Panc1 (cell line): ENCODE measurements around the gene C22orf23. TPM values are rescaled to one million over a fixed set of nuclear protein-coding genes. Genes with fewer than 3 reads are reported as not detected.

Experiments used
- ATAC-seq: fragments of 200-7000 bp; cut with Tn5 transposase; 2 replicates; pipeline ENCODE4 v1.9.1; 2020; ENCODE audit warnings: mild to moderate bottlenecking, moderate library complexity
- BruUV-seq: library from RNA; stranded (reverse); fragments of 400-500 nt; replicated peaks from 2 replicates; lab custom pipeline; 2021; lab: Mats Ljungman, UMichigan
- CTCF ChIA-PET: fragments of 300-600 bp; sonication (Branson Sonifier 250); formaldehyde crosslinking; loops from one replicate; lab custom pipeline; 2022; ENCODE audit warnings: antibody characterized with exemption; lab: Charles Lee
- POLR2A ChIA-PET: fragments of 300-600 bp; sonication (Branson Sonifier 250); formaldehyde crosslinking; loops from one replicate; lab custom pipeline; 2022; ENCODE audit warnings: antibody characterized with exemption; lab: Charles Lee
- DNase-seq: peaks from one replicate; pipeline ENCODE4 v3.0.0-alpha.2; 2010; ENCODE audit warnings: low read depth, low spot score
- H3K27ac ChIP-seq: 2 replicates; pipeline ENCODE4 v1.5.1; 2011; ENCODE audit warnings: mild to moderate bottlenecking, low read length, inconsistent platforms
- H3K27me3 ChIP-seq: fragments of 200-500 bp; sonication (Bioruptor generic); 2 replicates; pipeline ENCODE4 v1.6.0; 2014; ENCODE audit warnings: low read length, inconsistent platforms; ENCODE audit not compliant: control insufficient read depth, insufficient read depth
- H3K36me3 ChIP-seq: fragments of 200-500 bp; sonication (Bioruptor generic); 2 replicates; pipeline ENCODE4 v1.5.1; 2014; ENCODE audit warnings: inconsistent platforms, mild to moderate bottlenecking, low read length, moderate library complexity; ENCODE audit not compliant: control insufficient read depth, insufficient read depth
- H3K4me1 ChIP-seq: 2 replicates; pipeline ENCODE4 v1.5.1; 2011; ENCODE audit warnings: inconsistent platforms, mild to moderate bottlenecking, low read length, moderate library complexity; ENCODE audit not compliant: control insufficient read depth, insufficient read depth
- H3K4me3 ChIP-seq, 2 experiments: 2 replicates each; pipeline ENCODE4 v1.5.1; 2011 to 2012; ENCODE audit warnings: low read depth in 2 of 2, low read length in 2 of 2, mild to moderate bottlenecking in 2 of 2, inconsistent platforms in 1 of 2, moderate library complexity in 1 of 2
- H3K9me3 ChIP-seq: fragments of 200-500 bp; sonication (Bioruptor generic); 2 replicates; pipeline ENCODE4 v1.5.1; 2014; ENCODE audit warnings: low read depth, mild to moderate bottlenecking, inconsistent platforms, low read length, moderate library complexity; ENCODE audit not compliant: control insufficient read depth, insufficient read depth
- POLR2AphosphoS5 ChIP-seq: IDR thresholded peaks from 2 replicates; pipeline ENCODE4 v1.6.1; 2012; ENCODE audit warnings: mild to moderate bottlenecking, low read depth, low read length, moderate library complexity
- SIN3A ChIP-seq: IDR thresholded peaks from 2 replicates; pipeline ENCODE4 v1.6.1; 2012; ENCODE audit warnings: low read depth, mild to moderate bottlenecking, low read length, moderate library complexity, borderline replicate concordance; ENCODE audit not compliant: insufficient read depth
- TCF7L2 ChIP-seq: IDR thresholded peaks from 2 replicates; pipeline ENCODE4 v1.6.1; 2011; ENCODE audit warnings: mild to moderate bottlenecking, low read depth, low read length, inconsistent platforms
- in situ Hi-C: cut with HindIII; loops from 2 replicates; pipeline ENCODE4 v1.10.0; 2016; ENCODE audit warnings: low sequenced_read_pairs, low pct_unique_long_range_greater_than_20kb
- intact Hi-C: fragments of 100-400 bp; cut with micrococcal nuclease; formaldehyde crosslinking; loops from one replicate; pipeline ENCODE4 v1.10.0; 2022; ENCODE audit not compliant: unreplicated experiment
- microRNA-seq: library from miRNA; unstranded; fragments of <30 nt; microRNA quantifications from one replicate; pipeline ENCODE4 v1.1.0, GENCODE V29; 2020; ENCODE audit not compliant: unreplicated experiment
- total RNA-seq: library from RNA; stranded (reverse); gene quantifications from one replicate; pipeline ENCODE4 v1.2.1, GENCODE V29; 2021; ENCODE audit not compliant: unreplicated experiment
- TF ChIP-seq, protein P1 (sequence below): fragments of 450-650 bp; IDR thresholded peaks from 2 replicates; pipeline ENCODE4 v1.5.1; 2017; ENCODE audit warnings: mild to moderate bottlenecking
- TF ChIP-seq, protein P2 (sequence below), 2 experiments: IDR thresholded peaks; 2 replicates each; pipeline ENCODE4 v1.6.1; 2011 to 2012; ENCODE audit warnings: low read depth in 2 of 2, control low read depth in 1 of 2, low read length in 1 of 2, mild to moderate bottlenecking in 1 of 2, moderate library complexity in 1 of 2; ENCODE audit not compliant: insufficient read depth in 1 of 2

C22orf23 gene
- total RNA-seq, 1 experiment from 2014 or later: 0.49 TPM

DNA sequence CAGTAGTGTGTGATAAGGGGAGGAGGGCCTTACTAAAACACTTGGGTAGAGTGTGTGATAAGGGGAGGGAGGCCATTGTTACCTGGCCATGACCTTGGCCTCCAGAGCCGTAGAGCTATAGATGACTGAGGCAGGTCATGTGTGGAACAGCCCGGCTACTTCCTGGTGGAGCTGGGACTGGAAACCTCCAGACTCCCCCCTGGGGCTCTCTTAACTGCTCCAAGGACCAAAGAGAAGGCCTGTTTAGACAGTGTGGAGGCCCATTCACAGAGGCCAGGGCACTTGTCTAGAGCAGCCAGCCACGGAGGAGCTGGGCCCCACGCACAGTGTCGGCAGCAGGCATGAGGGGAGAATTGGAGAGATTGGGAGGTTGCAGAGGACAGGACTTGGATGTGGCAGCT is 59.8 kb downstream of the C22orf23 start:
- no TSS peak for BruUV-seq
- CTCF ChIA-PET: no interaction called here
- no peak for DNase-seq

More for the DNA sequence above, 59.8 kb downstream of the C22orf23 start:
- H3K36me3 ChIP-seq: 0 out of 2 replicates have a peak, but pooled peaks cover 2% of the 10 kb centered on the region
- in situ Hi-C loops: no loop called here
- intact Hi-C loops: no loop called here
- no peaks in the 10 kb centered on the region for H3K27me3 ChIP-seq
- POLR2A ChIA-PET: no interaction called here
- ATAC-seq: 0 out of 2 replicates have a peak, but pooled peaks have one; percentile 4
- H3K27ac ChIP-seq: no peak overlapping the region
- peaks cover 23% of the 10 kb centered on the region for H3K4me1 ChIP-seq
- no peak overlapping the region for H3K4me3 ChIP-seq
- no peaks in the 10 kb centered on the region for H3K9me3 ChIP-seq
- no peak for TF ChIP-seq SIN3A
- TF ChIP-seq TCF7L2: no peak
- TF ChIP-seq, protein P1, sequence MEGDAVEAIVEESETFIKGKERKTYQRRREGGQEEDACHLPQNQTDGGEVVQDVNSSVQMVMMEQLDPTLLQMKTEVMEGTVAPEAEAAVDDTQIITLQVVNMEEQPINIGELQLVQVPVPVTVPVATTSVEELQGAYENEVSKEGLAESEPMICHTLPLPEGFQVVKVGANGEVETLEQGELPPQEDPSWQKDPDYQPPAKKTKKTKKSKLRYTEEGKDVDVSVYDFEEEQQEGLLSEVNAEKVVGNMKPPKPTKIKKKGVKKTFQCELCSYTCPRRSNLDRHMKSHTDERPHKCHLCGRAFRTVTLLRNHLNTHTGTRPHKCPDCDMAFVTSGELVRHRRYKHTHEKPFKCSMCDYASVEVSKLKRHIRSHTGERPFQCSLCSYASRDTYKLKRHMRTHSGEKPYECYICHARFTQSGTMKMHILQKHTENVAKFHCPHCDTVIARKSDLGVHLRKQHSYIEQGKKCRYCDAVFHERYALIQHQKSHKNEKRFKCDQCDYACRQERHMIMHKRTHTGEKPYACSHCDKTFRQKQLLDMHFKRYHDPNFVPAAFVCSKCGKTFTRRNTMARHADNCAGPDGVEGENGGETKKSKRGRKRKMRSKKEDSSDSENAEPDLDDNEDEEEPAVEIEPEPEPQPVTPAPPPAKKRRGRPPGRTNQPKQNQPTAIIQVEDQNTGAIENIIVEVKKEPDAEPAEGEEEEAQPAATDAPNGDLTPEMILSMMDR: no peak
- TF ChIP-seq, protein P2, sequence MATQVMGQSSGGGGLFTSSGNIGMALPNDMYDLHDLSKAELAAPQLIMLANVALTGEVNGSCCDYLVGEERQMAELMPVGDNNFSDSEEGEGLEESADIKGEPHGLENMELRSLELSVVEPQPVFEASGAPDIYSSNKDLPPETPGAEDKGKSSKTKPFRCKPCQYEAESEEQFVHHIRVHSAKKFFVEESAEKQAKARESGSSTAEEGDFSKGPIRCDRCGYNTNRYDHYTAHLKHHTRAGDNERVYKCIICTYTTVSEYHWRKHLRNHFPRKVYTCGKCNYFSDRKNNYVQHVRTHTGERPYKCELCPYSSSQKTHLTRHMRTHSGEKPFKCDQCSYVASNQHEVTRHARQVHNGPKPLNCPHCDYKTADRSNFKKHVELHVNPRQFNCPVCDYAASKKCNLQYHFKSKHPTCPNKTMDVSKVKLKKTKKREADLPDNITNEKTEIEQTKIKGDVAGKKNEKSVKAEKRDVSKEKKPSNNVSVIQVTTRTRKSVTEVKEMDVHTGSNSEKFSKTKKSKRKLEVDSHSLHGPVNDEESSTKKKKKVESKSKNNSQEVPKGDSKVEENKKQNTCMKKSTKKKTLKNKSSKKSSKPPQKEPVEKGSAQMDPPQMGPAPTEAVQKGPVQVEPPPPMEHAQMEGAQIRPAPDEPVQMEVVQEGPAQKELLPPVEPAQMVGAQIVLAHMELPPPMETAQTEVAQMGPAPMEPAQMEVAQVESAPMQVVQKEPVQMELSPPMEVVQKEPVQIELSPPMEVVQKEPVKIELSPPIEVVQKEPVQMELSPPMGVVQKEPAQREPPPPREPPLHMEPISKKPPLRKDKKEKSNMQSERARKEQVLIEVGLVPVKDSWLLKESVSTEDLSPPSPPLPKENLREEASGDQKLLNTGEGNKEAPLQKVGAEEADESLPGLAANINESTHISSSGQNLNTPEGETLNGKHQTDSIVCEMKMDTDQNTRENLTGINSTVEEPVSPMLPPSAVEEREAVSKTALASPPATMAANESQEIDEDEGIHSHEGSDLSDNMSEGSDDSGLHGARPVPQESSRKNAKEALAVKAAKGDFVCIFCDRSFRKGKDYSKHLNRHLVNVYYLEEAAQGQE (IDR thresholded peaks at IDR 0.05; ENCODE audit: insufficient read depth in 1 of 2, low read depth in 2 of 2, low read length in 1 of 2): no peak
- TF ChIP-seq POLR2AphosphoS5: no peak

Small RNA genes within 50 kb of the gene (microRNA-seq; reads per million reads assigned to microRNA genes)
- gene MIR4534: not detected
- 2.5 reads per million for gene MIR6820

Other genes with a start within 250 kb of the C22orf23 start
- 11.2 TPM for gene GCAT, start 145.7 kb downstream of the C22orf23 start, total RNA-seq
- gene GALR3, start 130.2 kb downstream of the C22orf23 start, total RNA-seq: not detected
- 28.1 TPM for gene ANKRD54, start 109.3 kb downstream of the C22orf23 start, total RNA-seq
- 211 TPM for gene EIF3L, start 104.2 kb downstream of the C22orf23 start, total RNA-seq
- gene MICALL1, start 47.3 kb downstream of the C22orf23 start, total RNA-seq: 34.5 TPM
- gene POLR2F, start 98 bp upstream of the C22orf23 start, total RNA-seq: 89.7 TPM
- gene SOX10, start 31.0 kb upstream of the C22orf23 start, total RNA-seq: not detected
- 21.3 TPM for gene PICK1, start 103.8 kb upstream of the C22orf23 start, total RNA-seq
- gene SLC16A8, start 130.6 kb upstream of the C22orf23 start, total RNA-seq: not detected
- gene BAIAP2L2, start 157.1 kb upstream of the C22orf23 start, total RNA-seq: 0.18 TPM
- 16.2 TPM for gene PLA2G6, start 228.2 kb upstream of the C22orf23 start, total RNA-seq
- gene MAFF, start 248.4 kb upstream of the C22orf23 start, total RNA-seq: 6.4 TPM